ENCODE data around the gene SLC34A3. TPM values are rescaled to one million over a fixed set of nuclear protein-coding genes. Genes with fewer than 3 reads are reported as not detected.

Gene SLC34A3
- total and polyA plus RNA-seq, 2 of the 8 experiments (the other 6 are each of a cell fraction or from before 2014, with no cell fraction given): 0.08 TPM; not detected in 1

- TF ChIP-seq PHF8 (conservative IDR thresholded peaks at IDR 0.05; ENCODE audit: low read depth, low read length) (no peak), RXRA (IDR thresholded peaks at IDR 0.05; ENCODE audit: insufficient read depth, low read depth, low read length) (no peak), POLR2AphosphoS5 (IDR thresholded peaks at IDR 0.05; ENCODE audit: low read depth, low read length) (no peak)
Observed at GRCh38 chr9:137186385-137186784, 44.3 kb upstream of the SLC34A3 start (continued).

Data from H1 (cell line).